Stimulated activated CD4-positive, alpha-beta T cell treated with anti-CD3 and anti-CD28 coated beads, TNF-alpha, amount 100 ng/mL, for 1 hour (primary cell): ENCODE data around the gene POLR3E.
A peak's percentile ranks its signal among the peaks of the same experiment; 100 is the strongest.

Source experiments
- DNase-seq, 3 donors: peaks; one replicate each; pipeline ENCODE4 v3.0.0-alpha.2; 2020; ENCODE audit warnings: low read depth in 3 of 3, low spot score in 1 of 3

POLR3E gene, protein sequence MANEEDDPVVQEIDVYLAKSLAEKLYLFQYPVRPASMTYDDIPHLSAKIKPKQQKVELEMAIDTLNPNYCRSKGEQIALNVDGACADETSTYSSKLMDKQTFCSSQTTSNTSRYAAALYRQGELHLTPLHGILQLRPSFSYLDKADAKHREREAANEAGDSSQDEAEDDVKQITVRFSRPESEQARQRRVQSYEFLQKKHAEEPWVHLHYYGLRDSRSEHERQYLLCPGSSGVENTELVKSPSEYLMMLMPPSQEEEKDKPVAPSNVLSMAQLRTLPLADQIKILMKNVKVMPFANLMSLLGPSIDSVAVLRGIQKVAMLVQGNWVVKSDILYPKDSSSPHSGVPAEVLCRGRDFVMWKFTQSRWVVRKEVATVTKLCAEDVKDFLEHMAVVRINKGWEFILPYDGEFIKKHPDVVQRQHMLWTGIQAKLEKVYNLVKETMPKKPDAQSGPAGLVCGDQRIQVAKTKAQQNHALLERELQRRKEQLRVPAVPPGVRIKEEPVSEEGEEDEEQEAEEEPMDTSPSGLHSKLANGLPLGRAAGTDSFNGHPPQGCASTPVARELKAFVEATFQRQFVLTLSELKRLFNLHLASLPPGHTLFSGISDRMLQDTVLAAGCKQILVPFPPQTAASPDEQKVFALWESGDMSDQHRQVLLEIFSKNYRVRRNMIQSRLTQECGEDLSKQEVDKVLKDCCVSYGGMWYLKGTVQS

DNA sequence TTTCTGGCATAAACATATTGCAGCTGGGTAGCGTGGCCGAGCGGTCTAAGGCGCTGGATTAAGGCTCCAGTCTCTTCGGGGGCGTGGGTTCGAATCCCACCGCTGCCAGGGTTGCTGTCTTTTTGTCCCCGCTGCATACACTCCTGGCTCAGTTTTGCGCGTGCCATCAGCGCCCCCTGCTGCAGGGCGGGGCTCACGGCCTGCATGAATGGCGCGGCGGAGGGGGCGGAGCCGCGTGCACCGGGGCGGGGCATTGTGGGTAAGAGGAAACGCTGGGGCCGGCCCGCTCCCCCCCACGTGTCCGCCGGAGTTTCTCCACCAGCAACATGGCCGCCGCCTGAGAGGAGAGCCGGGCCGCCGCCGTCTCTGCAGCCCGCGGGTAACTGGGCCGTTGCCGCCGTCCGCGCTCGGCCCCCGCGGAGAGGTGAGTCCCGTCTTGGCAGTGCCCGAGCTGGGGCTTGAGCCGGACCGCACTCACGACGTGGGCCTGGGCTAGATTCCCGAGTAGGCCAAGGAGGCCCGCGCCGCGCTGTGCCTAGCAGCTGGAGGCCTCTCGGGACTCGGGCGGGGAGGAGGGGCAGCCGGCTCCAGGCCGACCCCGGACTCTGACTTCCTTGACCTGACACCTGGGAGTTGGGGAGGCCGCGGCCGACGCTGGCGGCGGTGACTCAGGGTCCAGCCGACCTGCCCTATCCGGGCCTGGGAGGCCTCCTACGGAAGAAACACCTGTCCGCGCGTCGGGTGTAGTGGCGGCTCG is at the start of gene POLR3E:
TSS of gene POLR3E (plus strand) at position 296 of the 757 bp plus-strand sequence. CDS start 5,560 bp downstream, outside the sequence.
- DNase-seq, result peak; percentile 98 to 100 (median 100)

DNA sequence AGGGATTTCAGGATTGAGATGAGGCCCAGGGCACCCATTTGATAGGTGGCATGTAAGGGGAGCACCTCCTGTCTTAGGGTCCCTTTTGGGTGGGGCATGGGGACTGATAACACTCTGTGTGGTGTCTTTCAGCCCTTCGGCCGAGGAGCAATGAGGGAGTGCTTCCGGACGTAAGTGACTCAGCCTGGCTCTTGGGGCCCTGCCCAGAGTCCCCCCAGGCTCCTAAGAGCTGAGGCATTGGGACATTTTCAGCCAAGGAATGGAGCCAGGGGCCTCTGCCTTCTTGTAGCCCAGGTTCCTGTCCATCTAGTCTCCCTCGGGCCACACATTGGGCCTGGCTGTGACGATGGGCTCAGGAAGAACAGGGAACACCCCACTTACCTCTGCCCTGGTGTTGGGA is 46.7 kb upstream of the POLR3E start:
- DNase-seq, result no peak

GRCh38 chr16:22252317-22252716 is 44.9 kb upstream of the POLR3E start:
- DNase-seq, result no peak

- no peak for DNase-seq
These were observed 43.9 kb upstream of the POLR3E start for GRCh38 chr16:22253272-22253671.

- DNase-seq, result no peak
These were observed 41.9 kb upstream of the POLR3E start for GRCh38 chr16:22255335-22255734.

- DNase-seq, result no peak
These were observed 39.8 kb upstream of the POLR3E start for GRCh38 chr16:22257440-22257839.

DNA sequence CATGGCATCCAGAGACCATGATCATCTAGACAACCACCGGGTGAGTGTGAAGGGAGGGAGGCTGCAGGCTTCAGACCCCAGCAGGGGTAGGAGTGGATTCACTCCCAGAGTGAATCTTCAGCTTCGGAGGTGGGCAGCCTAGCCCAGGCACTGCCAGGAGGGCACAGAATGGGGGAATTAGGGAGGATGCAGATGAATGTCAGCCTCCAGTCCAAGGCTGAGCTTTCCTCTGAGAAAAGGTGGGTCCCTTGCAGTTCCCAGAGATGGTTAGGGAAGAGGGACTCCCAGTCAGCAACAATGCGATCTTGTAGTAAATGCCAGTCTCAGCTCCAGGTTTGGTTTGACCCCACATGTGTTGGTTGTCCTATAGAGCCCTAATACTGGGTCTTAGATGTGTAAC is 36.7 kb upstream of the POLR3E start:
- no peak for DNase-seq

DNA sequence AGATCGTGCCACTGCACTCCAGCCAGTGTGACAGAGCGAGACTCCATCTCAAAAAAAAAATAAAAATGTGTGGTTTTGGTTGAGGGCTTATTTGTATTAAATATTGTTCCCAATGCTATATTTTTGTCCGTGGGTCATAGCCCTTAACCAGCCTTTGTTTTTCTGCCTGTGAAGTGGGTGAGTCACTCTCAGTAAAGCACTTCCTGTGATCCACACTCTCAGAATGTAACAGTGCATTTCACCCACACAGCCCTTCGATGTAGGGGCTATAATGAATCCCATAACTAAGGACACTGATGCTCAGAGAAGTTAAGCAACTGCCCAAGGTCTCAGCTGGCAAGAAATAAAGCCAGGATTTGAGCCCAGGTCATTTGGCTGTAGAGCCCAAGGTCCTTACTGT is 34.7 kb upstream of the POLR3E start:
- DNase-seq, result no peak

- no peak for DNase-seq
These were observed 32.4 kb upstream of the POLR3E start for GRCh38 chr16:22264786-22265185.

- DNase-seq, result no peak
These were observed 31.9 kb upstream of the POLR3E start for GRCh38 chr16:22265351-22265750.

- no peak for DNase-seq
These were observed 30.7 kb upstream of the POLR3E start for GRCh38 chr16:22266546-22266945.

DNA sequence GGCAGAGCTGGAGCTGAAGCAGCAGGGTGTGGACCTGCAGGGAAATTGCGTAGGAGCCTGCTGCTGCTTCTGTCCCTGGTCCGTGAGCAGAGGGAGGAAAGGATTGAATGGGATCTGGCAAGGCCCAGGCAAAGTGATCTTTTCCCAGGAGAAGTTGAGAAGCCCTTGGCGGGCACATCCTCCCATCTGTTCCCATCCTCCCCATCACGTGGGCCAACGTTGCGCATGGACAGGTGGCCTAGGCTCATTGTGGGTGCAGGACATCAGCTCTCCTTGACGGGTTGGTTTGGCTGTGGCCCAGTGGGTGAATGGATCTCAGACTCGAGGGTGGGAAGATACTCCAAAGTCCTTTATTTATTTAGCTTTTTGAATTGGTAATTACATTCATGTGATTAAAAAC is 29.4 kb upstream of the POLR3E start:
- no peak for DNase-seq

DNA sequence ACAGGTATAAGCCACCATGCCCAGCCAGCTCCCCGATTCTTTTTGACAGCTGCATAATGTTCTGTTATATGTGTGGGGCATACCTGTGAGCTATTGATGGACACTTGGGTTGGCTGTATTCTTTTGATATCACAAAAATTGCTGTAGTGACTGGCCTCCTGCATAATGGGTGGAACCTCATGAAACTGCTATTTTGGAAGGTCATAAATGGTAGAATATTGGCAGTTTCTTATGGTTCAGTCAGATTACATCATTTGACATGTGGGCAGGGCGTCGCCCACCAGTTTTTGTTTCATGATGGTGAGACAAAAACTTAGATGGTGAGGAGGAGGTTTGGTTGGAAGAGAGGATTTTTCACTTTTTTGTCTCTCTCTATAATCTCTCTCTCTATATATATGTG is 26.7 kb upstream of the POLR3E start:
- DNase-seq, result no peak

GRCh38 chr16:22272870-22273650 is 24.1 kb upstream of the POLR3E start:
- DNase-seq, result no peak

DNA sequence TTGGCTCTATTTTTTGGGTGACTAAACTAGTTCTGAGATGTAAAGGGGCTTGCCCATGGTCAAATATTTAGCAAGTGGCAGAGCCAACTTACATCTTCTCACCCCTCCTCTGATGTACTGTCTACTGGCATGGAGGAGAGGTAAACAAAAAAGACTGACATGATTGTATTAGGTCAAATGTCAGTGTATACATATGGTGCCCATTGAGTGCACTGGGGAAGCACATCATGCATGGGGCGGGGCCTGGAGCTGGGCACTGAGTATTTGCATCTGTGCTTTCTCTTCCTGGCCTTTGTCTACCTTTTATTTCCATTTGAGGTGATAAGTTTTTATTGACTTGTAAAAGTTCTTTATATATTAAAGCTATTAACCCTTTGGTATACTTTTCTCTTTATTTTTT is 22.3 kb upstream of the POLR3E start:
- DNase-seq, result no peak

GRCh38 chr16:22278441-22279230 is 18.6 kb upstream of the POLR3E start:
- DNase-seq, result no peak

DNA sequence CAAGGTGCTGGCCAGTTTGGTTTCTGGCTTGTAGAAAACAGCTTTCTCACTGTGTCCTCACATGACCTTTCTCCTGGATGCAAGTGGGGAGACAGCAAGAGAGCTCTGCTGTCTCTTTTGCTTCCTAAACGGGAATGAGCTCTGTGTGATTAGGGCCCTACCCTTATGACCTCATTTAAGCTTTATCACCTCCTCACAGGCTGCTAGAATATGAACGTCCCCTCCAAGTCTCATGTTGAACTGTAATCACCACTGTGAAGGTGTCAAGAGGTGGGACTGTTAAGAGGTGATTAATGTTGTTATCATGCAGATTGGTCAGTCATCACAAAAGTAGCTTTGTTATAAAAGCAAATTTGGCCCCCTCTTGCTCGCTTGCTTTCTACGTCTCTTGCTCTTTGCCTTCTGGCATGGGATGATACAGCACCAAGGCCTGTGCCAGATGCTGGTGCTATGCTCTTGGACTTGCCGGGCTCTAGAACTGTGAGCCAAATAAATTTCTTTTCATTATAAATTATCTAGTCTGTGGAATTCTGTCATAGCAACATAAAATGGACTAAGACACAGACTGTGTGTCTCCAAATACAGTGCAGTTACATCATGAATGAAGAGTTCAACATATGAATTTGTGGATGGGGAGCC is 14.8 kb upstream of the POLR3E start:
- no peak for DNase-seq

- no peak for DNase-seq
These were observed 12.6 kb upstream of the POLR3E start for GRCh38 chr16:22284637-22285036.

DNA sequence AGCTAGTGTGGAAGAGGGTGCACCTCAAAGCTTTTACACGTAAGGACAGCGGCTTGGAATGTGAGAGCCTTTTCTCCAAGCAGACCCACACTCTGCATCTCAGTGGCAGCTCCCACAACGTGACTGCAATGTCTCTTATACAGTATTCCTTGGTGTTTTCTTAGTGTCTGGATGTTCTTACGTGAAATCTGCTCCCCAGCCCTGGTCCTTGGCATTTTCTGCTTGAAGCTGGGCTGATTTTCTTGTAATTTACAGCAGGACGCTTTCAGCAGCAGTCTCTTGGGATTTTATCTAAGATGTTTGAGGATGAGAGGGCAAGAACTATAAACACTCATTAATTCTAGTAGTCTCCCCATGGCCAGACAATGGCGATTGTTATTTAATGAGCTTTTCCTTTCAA is 12.1 kb upstream of the POLR3E start:
- DNase-seq, result no peak

DNA sequence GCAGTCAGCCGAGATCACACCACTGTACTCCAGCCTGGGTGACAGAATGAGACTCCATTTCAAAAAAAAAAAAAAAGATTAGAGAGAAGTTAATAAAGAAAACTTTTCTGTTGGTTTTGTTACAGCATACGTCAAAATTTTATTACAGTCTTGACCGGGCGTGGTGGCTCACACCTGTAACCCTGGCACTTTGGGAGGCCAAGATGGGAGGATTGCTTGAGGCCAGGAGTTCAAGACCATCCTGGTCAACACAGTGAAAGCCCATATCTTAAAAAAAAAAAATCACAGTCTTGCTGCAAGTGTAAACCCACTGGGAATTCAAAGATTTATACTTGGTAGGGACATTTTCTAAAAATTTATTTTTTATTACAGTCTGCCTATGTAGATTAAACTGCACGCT is 6.2 kb upstream of the POLR3E start:
- DNase-seq, result no peak
